A549 (cell line): ENCODE measurements around the gene GTPBP6. TPM values are rescaled to one million over a fixed set of nuclear protein-coding genes. Genes with fewer than 3 reads are reported as not detected.

Source experiments
- ATAC-seq, 2 experiments: fragments of 200-7000 bp in 1 of 2; fragments of >200 bp in 1 of 2; cut with Nextera tagmentation in 1 of 2; cut with Tn5 transposase in 1 of 2; 3 replicates each; pipeline versions ENCODE4 v1.8.0 to v1.9.1; 2018 to 2020; ENCODE audit warnings: mild to moderate bottlenecking in 1 of 2, moderate library complexity in 1 of 2
- CTCF ChIA-PET: fragments of 300-600 bp; sonication (Branson Sonifier 250); formaldehyde crosslinking; extraction: SDS; loops from one replicate; lab custom pipeline; 2021; ENCODE audit warnings: antibody characterized with exemption, inconsistent platforms; lab: Yijun Ruan, JAX
- POLR2A ChIA-PET: fragments of 350-600 bp; formaldehyde crosslinking; extraction: SDS; loops from one replicate; lab custom pipeline; 2021; ENCODE audit warnings: antibody characterized with exemption, inconsistent platforms; lab: Yijun Ruan, JAX
- DNase-seq, 2 experiments: peaks; one replicate each; pipeline versions ENCODE4 v3.0.0 to v3.0.0-alpha.2; 2011 to 2016; ENCODE audit warnings: low read depth in 1 of 2, low spot score in 1 of 2
- FAIRE-seq: peaks from 2 replicates; lab custom pipeline; 2011; peaks lifted over from hg19 to GRCh38; lab: Jason Lieb, UNC
- H3K27ac ChIP-seq, 2 experiments: fragments of >200 bp; sonication (Bioruptor Twin); formaldehyde crosslinking; 3 replicates each; pipeline ENCODE4 v1.5.1; 2016 to 2017
- H3K4me1 ChIP-seq: fragments of >200 bp; sonication (Bioruptor Twin); formaldehyde crosslinking; 3 replicates; pipeline ENCODE4 v1.6.1; 2016
- H3K4me2 ChIP-seq: fragments of >200 bp; sonication (Bioruptor Twin); formaldehyde crosslinking; 3 replicates; pipeline ENCODE4 v1.6.1; 2016
- H3K4me3 ChIP-seq: fragments of >200 bp; sonication (Bioruptor Twin); formaldehyde crosslinking; 3 replicates; pipeline ENCODE4 v1.5.1; 2016
- H3K9me3 ChIP-seq: fragments of >200 bp; sonication (Bioruptor Twin); formaldehyde crosslinking; 3 replicates; pipeline ENCODE4 v1.6.1; 2016
- BCL3 ChIP-seq: fragments of >200 bp; sonication (Bioruptor Twin); formaldehyde crosslinking; IDR thresholded peaks from 3 replicates; pipeline ENCODE4 v1.6.1; 2016
- BHLHE40 ChIP-seq: IDR thresholded peaks from 2 replicates; pipeline ENCODE4 v1.6.1; 2012; ENCODE audit warnings: low read depth, low read length, inconsistent platforms
- CEBPB ChIP-seq, 2 experiments: fragments of >200 bp in 1 of 2; sonication (Bioruptor Twin) in 1 of 2; formaldehyde crosslinking in 1 of 2; IDR thresholded peaks; 2 replicates each; pipeline ENCODE4 v1.6.1; 2012 to 2016
- CHD4 ChIP-seq: fragments of 200-600 bp; sonication (generic); IDR thresholded peaks from 2 replicates; pipeline ENCODE4 v1.6.1; 2016; ENCODE audit warnings: antibody characterized with exemption, mild to moderate bottlenecking, borderline replicate concordance
- EHF ChIP-seq: fragments of 250-450 bp; sonication (Bioruptor Pico); IDR thresholded peaks from 2 replicates; pipeline ENCODE4 v1.5.0; 2020; ENCODE audit warnings: mild to moderate bottlenecking
- FOSB ChIP-seq: fragments of 250-450 bp; sonication (Bioruptor Pico); IDR thresholded peaks from 2 replicates; pipeline ENCODE4 v1.5.0; 2020; ENCODE audit warnings: mild to moderate bottlenecking, moderate library complexity
- GATA3 ChIP-seq: IDR thresholded peaks from 2 replicates; pipeline ENCODE4 v1.6.1; 2012; ENCODE audit warnings: borderline replicate concordance
- HOXB13 ChIP-seq: fragments of 250-450 bp; sonication (Bioruptor Pico); IDR thresholded peaks from 2 replicates; pipeline ENCODE4 v1.5.0; 2020; ENCODE audit warnings: low read depth, mild to moderate bottlenecking, moderate library complexity
- JUNB ChIP-seq: fragments of >200 bp; sonication (Bioruptor Twin); formaldehyde crosslinking; IDR thresholded peaks from 2 replicates; pipeline ENCODE4 v1.6.1; 2016
- KDM5A ChIP-seq: fragments of 200-600 bp; sonication (generic); IDR thresholded peaks from 2 replicates; pipeline ENCODE4 v1.6.1; 2016; ENCODE audit warnings: antibody characterized with exemption, mild to moderate bottlenecking
- MAFK ChIP-seq: fragments of 450-650 bp; IDR thresholded peaks from 2 replicates; pipeline ENCODE4 v1.6.1; 2014; ENCODE audit not compliant: partially characterized antibody
- MAZ ChIP-seq: fragments of 150-350 bp; IDR thresholded peaks from 2 replicates; pipeline ENCODE4 v1.6.1; 2014; ENCODE audit warnings: antibody characterized with exemption, low read depth, low read length, borderline replicate concordance
- NPAS2 ChIP-seq: fragments of 250-450 bp; sonication (Bioruptor Pico); IDR thresholded peaks from 2 replicates; pipeline ENCODE4 v1.8.0; 2022; ENCODE audit warnings: mild to moderate bottlenecking, moderate library complexity, borderline replicate concordance
- NR3C1 ChIP-seq: fragments of >200 bp; sonication (Bioruptor Twin); formaldehyde crosslinking; IDR thresholded peaks from 3 replicates; pipeline ENCODE4 v1.6.1; 2017
- PHF8 ChIP-seq: fragments of 200-600 bp; sonication (generic); IDR thresholded peaks from 2 replicates; pipeline ENCODE4 v1.6.1; 2016; ENCODE audit warnings: low read depth, mild to moderate bottlenecking, antibody characterized with exemption, moderate library complexity, borderline replicate concordance
- RFX5 ChIP-seq: fragments of 450-650 bp; IDR thresholded peaks from 2 replicates; pipeline ENCODE4 v1.7.1; 2014; ENCODE audit warnings: antibody characterized with exemption, mild to moderate bottlenecking, moderate library complexity
- SREBF2 ChIP-seq: fragments of 450-650 bp; IDR thresholded peaks from 2 replicates; pipeline ENCODE4 v1.6.1; 2014; ENCODE audit warnings: mild to moderate bottlenecking, moderate library complexity
- TFCP2L1 ChIP-seq: fragments of 250-450 bp; sonication (Bioruptor Pico); IDR thresholded peaks from 2 replicates; pipeline ENCODE4 v1.5.0; 2021; ENCODE audit warnings: mild to moderate bottlenecking
- ZNF302 ChIP-seq: fragments of 250-450 bp; sonication (Bioruptor Pico); IDR thresholded peaks from 2 replicates; pipeline ENCODE4 v1.9.0; 2021; ENCODE audit warnings: inconsistent platforms, mild to moderate bottlenecking, moderate library complexity
- ZSCAN20 ChIP-seq: fragments of 250-450 bp; sonication (Bioruptor Pico); IDR thresholded peaks from 2 replicates; pipeline ENCODE4 v1.8.0; 2022; ENCODE audit warnings: mild to moderate bottlenecking, moderate library complexity
- WGBS: methylation state at CpG from one replicate; pipeline ENCODE4 v1.1.6; 2017; ENCODE audit errors: missing lambda C conversion rate; 5-methylcytosine and 5-hydroxymethylcytosine counted together
- polyA plus RNA-seq, 4 experiments: library from polyadenylated mRNA; depleted of rRNA in 3 of 4; stranded (reverse); fragments of >200 nt; fragmentation: RNase III in 1 of 4; extraction: RNeasy Plus Mini Kit Qiagen cat#74134 plus additional on column Dnase treatment in 1 of 4; gene quantifications; 2 replicates in 3 of 4; 3 replicates in 1 of 4; pipeline ENCODE4 v1.2.3, GENCODE V29; 2011 to 2017
- TF ChIP-seq, protein P1 (sequence below): IDR thresholded peaks from 2 replicates; pipeline ENCODE4 v1.6.1; 2012; ENCODE audit warnings: low read depth, borderline replicate concordance
- TF ChIP-seq, protein P2 (sequence below): fragments of 250-450 bp; sonication (Bioruptor Pico); IDR thresholded peaks from 2 replicates; pipeline ENCODE4 v1.5.0; 2021; ENCODE audit warnings: mild to moderate bottlenecking, moderate library complexity, borderline replicate concordance

The GTPBP6 gene
- polyA plus RNA-seq, 2 of the 4 experiments (the other 2 are of a cell fraction) = 26.0 to 41.2 TPM

GRCh38 chrX:312621-313331 lies 5.8 kb downstream of the GTPBP6 start:
- FAIRE-seq = no peak
- Histone ChIP-seq H3K4me3 (no peak overlapping the region), H3K4me1 (0 out of 3 replicates have a peak, but pooled peaks cover 7% of the 10 kb centered on the region), H3K4me2 (no peak overlapping the region), H3K27ac (no peak overlapping the region), H3K9me3 (no peaks in the 10 kb centered on the region)
- WGBS = 94% methylated on average over 51 of the region's 54 CpGs
- ChIA-PET CTCF (no interaction called here), POLR2A (no interaction called here)
- DNase-seq = no peak
- no peak for ATAC-seq
- no peak for TF ChIP-seq NR3C1
- TF ChIP-seq PHF8 = no peak
- no peak for TF ChIP-seq KDM5A
- no peak for TF ChIP-seq BHLHE40
- no peak for TF ChIP-seq CHD4
- no peak for TF ChIP-seq BCL3
- no peak for TF ChIP-seq CEBPB (IDR thresholded peaks at IDR 0.05)
- TF ChIP-seq FOSB (CRISPR knock-in tag) = no peak
- TF ChIP-seq RFX5 = no peak

GRCh38 chrX:311156-312129 lies 7.2 kb downstream of the GTPBP6 start:
- FAIRE-seq (no peak), DNase-seq (no peak), ATAC-seq (no peak)
- POLR2A ChIA-PET = no interaction called here
- CTCF ChIA-PET = no interaction called here
- H3K27ac ChIP-seq = no peak overlapping the region
- TF ChIP-seq NPAS2 (CRISPR knock-in tag) (no peak), ZNF302 (CRISPR knock-in tag) (no peak), JUNB (no peak), HOXB13 (no peak), MAZ (no peak), TFCP2L1 (no peak), MAFK (no peak), SREBF2 (no peak), PHF8 (no peak), ZSCAN20 (CRISPR knock-in tag) (no peak), GATA3 (no peak), EHF (no peak)
- TF ChIP-seq, protein P1, sequence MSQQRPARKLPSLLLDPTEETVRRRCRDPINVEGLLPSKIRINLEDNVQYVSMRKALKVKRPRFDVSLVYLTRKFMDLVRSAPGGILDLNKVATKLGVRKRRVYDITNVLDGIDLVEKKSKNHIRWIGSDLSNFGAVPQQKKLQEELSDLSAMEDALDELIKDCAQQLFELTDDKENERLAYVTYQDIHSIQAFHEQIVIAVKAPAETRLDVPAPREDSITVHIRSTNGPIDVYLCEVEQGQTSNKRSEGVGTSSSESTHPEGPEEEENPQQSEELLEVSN = no peak
- TF ChIP-seq, protein P2, sequence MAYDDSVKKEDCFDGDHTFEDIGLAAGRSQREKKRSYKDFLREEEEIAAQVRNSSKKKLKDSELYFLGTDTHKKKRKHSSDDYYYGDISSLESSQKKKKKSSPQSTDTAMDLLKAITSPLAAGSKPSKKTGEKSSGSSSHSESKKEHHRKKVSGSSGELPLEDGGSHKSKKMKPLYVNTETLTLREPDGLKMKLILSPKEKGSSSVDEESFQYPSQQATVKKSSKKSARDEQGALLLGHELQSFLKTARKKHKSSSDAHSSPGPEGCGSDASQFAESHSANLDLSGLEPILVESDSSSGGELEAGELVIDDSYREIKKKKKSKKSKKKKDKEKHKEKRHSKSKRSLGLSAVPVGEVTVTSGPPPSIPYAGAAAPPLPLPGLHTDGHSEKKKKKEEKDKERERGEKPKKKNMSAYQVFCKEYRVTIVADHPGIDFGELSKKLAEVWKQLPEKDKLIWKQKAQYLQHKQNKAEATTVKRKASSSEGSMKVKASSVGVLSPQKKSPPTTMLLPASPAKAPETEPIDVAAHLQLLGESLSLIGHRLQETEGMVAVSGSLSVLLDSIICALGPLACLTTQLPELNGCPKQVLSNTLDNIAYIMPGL = no peak
- H3K4me3 ChIP-seq = no peak overlapping the region
- H3K9me3 ChIP-seq = no peaks in the 10 kb centered on the region
- no peaks in the 10 kb centered on the region for H3K4me1 ChIP-seq
- WGBS = 96% methylated on average over 53 of the region's 69 CpGs
- no peak overlapping the region for H3K4me2 ChIP-seq
